A673 (cell line): ENCODE measurements around the gene DCTN3.

Experiments used
- EZH2 ChIP-seq: fragments of 200-600 bp; sonication (generic); IDR thresholded peaks from 2 replicates; pipeline ENCODE4 v1.6.1; 2017; ENCODE audit warnings: borderline replicate concordance, low read depth, mild to moderate bottlenecking, mixed read lengths, antibody characterized with exemption, low read length; ENCODE audit not compliant: poor library complexity, severe bottlenecking
- TF ChIP-seq, protein P1 (sequence below): fragments of 300-800, 200-600 bp; sonication (generic); conservative IDR thresholded peaks from 2 replicates; pipeline ENCODE4 v1.5.1; 2017; ENCODE audit warnings: low read depth, mild to moderate bottlenecking, antibody characterized with exemption, low read length, moderate library complexity, mixed read lengths

- TF ChIP-seq, protein P1, sequence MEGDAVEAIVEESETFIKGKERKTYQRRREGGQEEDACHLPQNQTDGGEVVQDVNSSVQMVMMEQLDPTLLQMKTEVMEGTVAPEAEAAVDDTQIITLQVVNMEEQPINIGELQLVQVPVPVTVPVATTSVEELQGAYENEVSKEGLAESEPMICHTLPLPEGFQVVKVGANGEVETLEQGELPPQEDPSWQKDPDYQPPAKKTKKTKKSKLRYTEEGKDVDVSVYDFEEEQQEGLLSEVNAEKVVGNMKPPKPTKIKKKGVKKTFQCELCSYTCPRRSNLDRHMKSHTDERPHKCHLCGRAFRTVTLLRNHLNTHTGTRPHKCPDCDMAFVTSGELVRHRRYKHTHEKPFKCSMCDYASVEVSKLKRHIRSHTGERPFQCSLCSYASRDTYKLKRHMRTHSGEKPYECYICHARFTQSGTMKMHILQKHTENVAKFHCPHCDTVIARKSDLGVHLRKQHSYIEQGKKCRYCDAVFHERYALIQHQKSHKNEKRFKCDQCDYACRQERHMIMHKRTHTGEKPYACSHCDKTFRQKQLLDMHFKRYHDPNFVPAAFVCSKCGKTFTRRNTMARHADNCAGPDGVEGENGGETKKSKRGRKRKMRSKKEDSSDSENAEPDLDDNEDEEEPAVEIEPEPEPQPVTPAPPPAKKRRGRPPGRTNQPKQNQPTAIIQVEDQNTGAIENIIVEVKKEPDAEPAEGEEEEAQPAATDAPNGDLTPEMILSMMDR: no peak
- TF ChIP-seq EZH2: no peak
Observed at GRCh38 chr9:34599546-34599945, 20.7 kb downstream of the DCTN3 start.
